Brain microvascular endothelial cell (primary cell): Measurements from ENCODE around the gene PLXNA2.

Experiments
- DNase-seq: peaks from one replicate; pipeline ENCODE4 v3.0.0-alpha.2; 2020
- H3K27ac ChIP-seq: fragments of 250-450 bp; sonication (Bioruptor Pico); 2 replicates; pipeline ENCODE4 v1.5.1; 2020; ENCODE audit warnings: mild to moderate bottlenecking, moderate library complexity
- H3K27me3 ChIP-seq: fragments of 250-450 bp; sonication (Bioruptor Pico); replicated peaks from 2 replicates; pipeline ENCODE4 v1.5.1; 2020; ENCODE audit warnings: mild to moderate bottlenecking
- H3K36me3 ChIP-seq: fragments of 250-450 bp; sonication (Bioruptor Pico); replicated peaks from 2 replicates; pipeline ENCODE4 v1.5.1; 2020; ENCODE audit warnings: mild to moderate bottlenecking
- H3K4me3 ChIP-seq: 2 replicates; pipeline ENCODE4 v1.5.1; 2011; ENCODE audit warnings: low read depth, mild to moderate bottlenecking, control low read depth, low read length, moderate library complexity
- CTCF ChIP-seq: IDR thresholded peaks from 2 replicates; pipeline ENCODE4 v1.5.1; 2011; ENCODE audit warnings: low read depth, mild to moderate bottlenecking, moderate library complexity, low read length, control low read depth, inconsistent platforms; ENCODE audit errors: missing control alignments
- in situ Hi-C: cut with HindIII; loops from 2 replicates; pipeline ENCODE4 v1.10.0; 2017; ENCODE audit warnings: low sequenced_read_pairs, low pct_ligation_motif_present

The PLXNA2 gene

GRCh38 chr1:208084764-208085163 lies 159.4 kb downstream of the PLXNA2 start:
- H3K27ac ChIP-seq = no peak overlapping the region
- no peak for TF ChIP-seq CTCF

GRCh38 chr1:208084220-208084619 lies 160.0 kb downstream of the PLXNA2 start:
- Histone ChIP-seq H3K4me3 (no peak overlapping the region), H3K27ac (no peak overlapping the region), H3K36me3 (peaks cover 10% of the 10 kb centered on the region), H3K27me3 (no peaks in the 10 kb centered on the region)
- in situ Hi-C loops = no loop called here
- no peak for TF ChIP-seq CTCF
- DNase-seq = no peak

More at GRCh38 chr1:208084764-208085163, 159.4 kb downstream of the PLXNA2 start:
- in situ Hi-C loops = no loop called here
- peaks cover 9% of the 10 kb centered on the region for H3K36me3 ChIP-seq
- no peak for DNase-seq
- no peak overlapping the region for H3K4me3 ChIP-seq
- no peaks in the 10 kb centered on the region for H3K27me3 ChIP-seq

GRCh38 chr1:208083715-208084085 lies 160.5 kb downstream of the PLXNA2 start:
- H3K36me3 ChIP-seq = peaks cover 11% of the 10 kb centered on the region
- in situ Hi-C loops = no loop called here
- no peak for DNase-seq
- no peaks in the 10 kb centered on the region for H3K27me3 ChIP-seq
- H3K27ac ChIP-seq = no peak overlapping the region
- no peak overlapping the region for H3K4me3 ChIP-seq
- TF ChIP-seq CTCF = no peak

GRCh38 chr1:208083016-208083714 lies 161.0 kb downstream of the PLXNA2 start:
- peaks cover 17% of the 10 kb centered on the region for H3K36me3 ChIP-seq
- in situ Hi-C loops = no loop called here
- TF ChIP-seq CTCF = no peak
- no peak for DNase-seq
- no peak overlapping the region for H3K27ac ChIP-seq
- H3K27me3 ChIP-seq = no peaks in the 10 kb centered on the region
- H3K4me3 ChIP-seq = no peak overlapping the region

- H3K27ac ChIP-seq = no peak overlapping the region
- H3K4me3 ChIP-seq = no peak overlapping the region
- no peak for DNase-seq
- H3K27me3 ChIP-seq = no peaks in the 10 kb centered on the region
- in situ Hi-C loops = no loop called here
- peaks cover 17% of the 10 kb centered on the region for H3K36me3 ChIP-seq
- peak; percentile 63 for TF ChIP-seq CTCF
These were observed 162.2 kb downstream of the PLXNA2 start for GRCh38 chr1:208081972-208082371.
